ENCODE results near the gene MAPK8.
A peak's percentile ranks its signal among the peaks of the same experiment; 100 is the strongest.

MAPK8 gene

DNA sequence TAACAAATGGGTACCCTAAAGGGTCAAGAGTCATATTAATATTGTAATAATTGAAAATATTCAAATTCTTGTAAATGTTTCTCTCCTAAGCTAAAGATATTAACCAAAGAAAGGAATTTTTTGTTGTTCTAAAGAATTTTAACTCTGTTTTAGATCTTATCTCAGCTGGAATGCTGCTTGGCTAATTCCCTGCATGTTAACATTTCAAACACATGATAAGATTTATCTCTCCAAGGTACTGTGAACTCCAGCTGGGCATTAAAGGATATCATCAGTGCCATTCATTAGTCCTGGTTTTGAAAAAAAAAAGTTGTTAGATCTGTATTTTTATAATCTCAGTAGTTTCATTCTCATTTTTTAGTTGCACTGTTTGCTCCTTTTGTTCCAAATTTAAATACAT lies 76.9 kb downstream of the MAPK8 start:
- Histone ChIP-seq H3K9me3 (ENCODE audit: insufficient read depth, low read depth, low read length) (no peaks in the 10 kb centered on the region), H3K27me3 (ENCODE audit: insufficient read depth, low read length) (no peaks in the 10 kb centered on the region), H3K4ac (ENCODE audit: low read depth, low read length) (no peak overlapping the region), H3K14ac (ENCODE audit: low read length) (no peak overlapping the region), H3K9ac (ENCODE audit: low read length) (no peak overlapping the region), H3K36me3 (ENCODE audit: control insufficient read depth in 1 of 2, insufficient read depth in 2 of 2, low read length in 2 of 2) (no peaks in the 10 kb centered on the region), H2BK12ac (ENCODE audit: low read length) (no peak overlapping the region), H4K91ac (ENCODE audit: low read depth, low read length) (no peak overlapping the region), H3K23ac (ENCODE audit: low read length) (no peak overlapping the region), H3K79me1 (ENCODE audit: low read length) (peaks cover 2% of the 10 kb centered on the region), H3K4me2 (ENCODE audit: low read length) (no peak overlapping the region), H3K4me3 (ENCODE audit: low read depth, low read length) (no peak overlapping the region), H2BK5ac (ENCODE audit: low read depth, low read length, poor library complexity) (no peak overlapping the region), H2BK120ac (ENCODE audit: insufficient read depth, low read length, poor library complexity) (no peak overlapping the region), H3K4me1 (ENCODE audit: control insufficient read depth in 1 of 2, insufficient read depth in 2 of 2, low read length in 2 of 2) (peaks cover 3 to 4% of the 10 kb centered on the region in 2 experiments), H3K79me2 (ENCODE audit: control insufficient read depth, insufficient read depth, low read length, poor library complexity) (no peaks in the 10 kb centered on the region), H2AK5ac (ENCODE audit: low read length) (no peak overlapping the region), H4K12ac (ENCODE audit: low read depth, low read length) (no peak overlapping the region), H2AFZ (ENCODE audit: insufficient read depth, low read length, poor library complexity) (no peak overlapping the region), H3K27ac (ENCODE audit: low read depth, low read length) (no peak overlapping the region), H3K18ac (ENCODE audit: low read length) (no peak overlapping the region), H4K8ac (ENCODE audit: low read depth, low read length) (no peak overlapping the region)
- DNase-seq, result peak; percentile 41 to 89

DNA sequence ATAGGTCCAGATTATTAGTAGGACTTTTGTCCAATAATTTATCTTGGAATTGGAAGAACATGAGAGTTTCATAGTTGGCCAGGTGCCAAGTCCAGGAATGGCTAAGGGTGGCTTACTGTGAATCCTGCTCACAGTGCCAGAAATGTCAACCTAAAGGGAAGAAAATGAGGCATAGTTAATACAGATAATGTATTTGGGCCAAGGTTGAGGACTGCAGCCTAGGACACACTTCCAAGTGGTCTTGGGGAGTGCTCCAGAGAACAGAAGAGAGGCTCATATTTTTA lies 78.2 kb downstream of the MAPK8 start:
- no peaks in the 10 kb centered on the region for H3K9me3 ChIP-seq (ENCODE audit: insufficient read depth, low read depth, low read length)
- H3K4me1 ChIP-seq (ENCODE audit: control insufficient read depth in 1 of 2, insufficient read depth in 2 of 2, low read length in 2 of 2), result peaks cover 3 to 4% of the 10 kb centered on the region in 2 experiments
- H4K12ac ChIP-seq (ENCODE audit: low read depth, low read length), result no peak overlapping the region
- H3K79me2 ChIP-seq (ENCODE audit: control insufficient read depth, insufficient read depth, low read length, poor library complexity), result no peaks in the 10 kb centered on the region
- no peaks in the 10 kb centered on the region for H3K27me3 ChIP-seq (ENCODE audit: insufficient read depth, low read length)
- no peak overlapping the region for H3K23ac ChIP-seq (ENCODE audit: low read length)
- no peak overlapping the region for H4K8ac ChIP-seq (ENCODE audit: low read depth, low read length)
- H3K9ac ChIP-seq (ENCODE audit: low read length), result no peak overlapping the region
- H3K79me1 ChIP-seq (ENCODE audit: low read length), result peaks cover 2% of the 10 kb centered on the region
- no peak overlapping the region for H3K4me3 ChIP-seq (ENCODE audit: low read depth, low read length)
- no peak overlapping the region for H3K14ac ChIP-seq (ENCODE audit: low read length)
- no peak overlapping the region for H2BK5ac ChIP-seq (ENCODE audit: low read depth, low read length, poor library complexity)
- no peak overlapping the region for H3K18ac ChIP-seq (ENCODE audit: low read length)
- H2AFZ ChIP-seq (ENCODE audit: insufficient read depth, low read length, poor library complexity), result no peak overlapping the region
- H3K36me3 ChIP-seq (ENCODE audit: control insufficient read depth in 1 of 2, insufficient read depth in 2 of 2, low read length in 2 of 2), result no peaks in the 10 kb centered on the region
- no peak overlapping the region for H2AK5ac ChIP-seq (ENCODE audit: low read length)
- no peak overlapping the region for H2BK120ac ChIP-seq (ENCODE audit: insufficient read depth, low read length, poor library complexity)
- no peak overlapping the region for H3K4ac ChIP-seq (ENCODE audit: low read depth, low read length)
- H3K27ac ChIP-seq (ENCODE audit: low read depth, low read length), result no peak overlapping the region
- no peak overlapping the region for H3K4me2 ChIP-seq (ENCODE audit: low read length)
- no peak for DNase-seq
- H2BK12ac ChIP-seq (ENCODE audit: low read length), result no peak overlapping the region
- no peak overlapping the region for H4K91ac ChIP-seq (ENCODE audit: low read depth, low read length)

DNA sequence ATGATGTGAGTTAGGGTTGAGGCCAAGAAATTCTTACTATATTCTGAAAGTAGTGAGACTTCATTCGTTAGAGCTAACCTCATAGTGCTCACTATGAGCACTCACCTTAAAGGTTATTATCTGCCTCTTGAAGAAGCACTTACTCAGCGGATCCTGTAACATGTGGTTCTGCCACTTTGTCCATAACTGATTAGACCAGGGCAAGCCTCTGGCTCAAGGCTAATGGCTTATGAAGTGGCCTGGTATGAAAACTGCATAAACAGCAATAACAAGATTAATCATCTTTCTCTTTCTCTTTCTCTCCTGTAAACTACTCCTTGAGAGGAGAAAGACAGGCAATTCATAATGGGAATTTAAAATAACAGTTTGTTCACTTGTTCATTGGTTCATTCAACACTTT lies 82.8 kb downstream of the MAPK8 start:
- no peak overlapping the region for H3K4me2 ChIP-seq (ENCODE audit: low read length)
- H4K8ac ChIP-seq (ENCODE audit: low read depth, low read length), result no peak overlapping the region
- no peak for DNase-seq
- no peak overlapping the region for H3K9ac ChIP-seq (ENCODE audit: low read length)
- H3K18ac ChIP-seq (ENCODE audit: low read length), result no peak overlapping the region
- H2BK12ac ChIP-seq (ENCODE audit: low read length), result no peak overlapping the region
- H3K27me3 ChIP-seq (ENCODE audit: insufficient read depth, low read length), result no peaks in the 10 kb centered on the region
- no peak overlapping the region for H3K23ac ChIP-seq (ENCODE audit: low read length)
- no peaks in the 10 kb centered on the region for H3K9me3 ChIP-seq (ENCODE audit: insufficient read depth, low read depth, low read length)
- H2AFZ ChIP-seq (ENCODE audit: insufficient read depth, low read length, poor library complexity), result no peak overlapping the region
- no peaks in the 10 kb centered on the region for H3K79me1 ChIP-seq (ENCODE audit: low read length)
- no peak overlapping the region for H2BK120ac ChIP-seq (ENCODE audit: insufficient read depth, low read length, poor library complexity)
- H2BK5ac ChIP-seq (ENCODE audit: low read depth, low read length, poor library complexity), result no peak overlapping the region
- no peak overlapping the region for H3K14ac ChIP-seq (ENCODE audit: low read length)
- H3K36me3 ChIP-seq (ENCODE audit: control insufficient read depth in 1 of 2, insufficient read depth in 2 of 2, low read length in 2 of 2), result no peaks in the 10 kb centered on the region
- no CpG with 5 or more reads among the region's 2 CpGs for WGBS (ENCODE audit: extremely low coverage, insufficient coverage, insufficient read length)
- no peaks in the 10 kb centered on the region for H3K79me2 ChIP-seq (ENCODE audit: control insufficient read depth, insufficient read depth, low read length, poor library complexity)
- no peak overlapping the region for H3K4ac ChIP-seq (ENCODE audit: low read depth, low read length)
- H3K4me1 ChIP-seq (ENCODE audit: control insufficient read depth in 1 of 2, insufficient read depth in 2 of 2, low read length in 2 of 2), result no peaks in the 10 kb centered on the region
- no peak overlapping the region for H4K91ac ChIP-seq (ENCODE audit: low read depth, low read length)
- no peak overlapping the region for H3K27ac ChIP-seq (ENCODE audit: low read depth, low read length)
- H2AK5ac ChIP-seq (ENCODE audit: low read length), result no peak overlapping the region
- H4K12ac ChIP-seq (ENCODE audit: low read depth, low read length), result no peak overlapping the region
- no peak overlapping the region for H3K4me3 ChIP-seq (ENCODE audit: low read depth, low read length)

DNA sequence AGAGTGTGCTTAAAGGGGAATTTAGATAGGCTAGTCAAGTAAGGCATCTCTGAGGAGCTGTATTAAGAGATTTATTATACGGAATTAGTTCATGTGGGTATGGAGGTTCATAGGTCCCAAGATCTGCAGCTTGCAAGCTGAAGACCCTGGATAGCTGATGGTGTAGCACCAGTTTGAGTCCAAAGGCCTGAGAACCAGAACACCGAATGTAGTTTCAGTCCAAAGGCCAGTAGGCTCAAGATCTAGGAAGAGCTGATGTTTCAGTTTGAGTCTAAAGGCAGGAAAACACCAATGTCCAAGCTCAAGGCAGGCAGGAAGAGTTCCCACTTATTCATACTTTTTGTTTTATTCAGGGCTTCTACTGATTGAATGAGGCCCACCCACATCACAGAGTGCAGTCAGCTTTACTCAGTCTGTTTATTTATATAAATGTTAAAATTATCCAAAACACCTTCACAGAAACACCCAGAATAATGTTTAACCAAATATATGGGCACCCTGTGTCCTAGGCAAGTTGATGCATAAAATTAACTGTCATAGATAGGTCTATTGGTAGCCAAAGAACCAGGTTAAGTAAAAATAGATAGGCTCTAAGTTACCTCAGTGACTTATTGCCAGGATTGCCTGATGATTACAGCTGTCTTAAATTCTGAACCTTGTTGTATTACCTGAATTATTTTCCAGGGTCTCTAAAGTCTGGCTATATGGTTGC lies 83.5 kb downstream of the MAPK8 start:
- H4K8ac ChIP-seq (ENCODE audit: low read depth, low read length), result no peak overlapping the region
- no peak overlapping the region for H3K9ac ChIP-seq (ENCODE audit: low read length)
- H3K23ac ChIP-seq (ENCODE audit: low read length), result no peak overlapping the region
- DNase-seq, result no peak
- no peak overlapping the region for H2BK5ac ChIP-seq (ENCODE audit: low read depth, low read length, poor library complexity)
- no peaks in the 10 kb centered on the region for H3K27me3 ChIP-seq (ENCODE audit: insufficient read depth, low read length)
- H3K27ac ChIP-seq (ENCODE audit: low read depth, low read length), result no peak overlapping the region
- H3K4ac ChIP-seq (ENCODE audit: low read depth, low read length), result no peak overlapping the region
- no peak overlapping the region for H2AFZ ChIP-seq (ENCODE audit: insufficient read depth, low read length, poor library complexity)
- H2BK120ac ChIP-seq (ENCODE audit: insufficient read depth, low read length, poor library complexity), result no peak overlapping the region
- no peak overlapping the region for H2AK5ac ChIP-seq (ENCODE audit: low read length)
- no peaks in the 10 kb centered on the region for H3K4me1 ChIP-seq (ENCODE audit: control insufficient read depth in 1 of 2, insufficient read depth in 2 of 2, low read length in 2 of 2)
- H4K91ac ChIP-seq (ENCODE audit: low read depth, low read length), result no peak overlapping the region
- H3K79me2 ChIP-seq (ENCODE audit: control insufficient read depth, insufficient read depth, low read length, poor library complexity), result no peaks in the 10 kb centered on the region
- H4K12ac ChIP-seq (ENCODE audit: low read depth, low read length), result no peak overlapping the region
- no peak overlapping the region for H3K4me2 ChIP-seq (ENCODE audit: low read length)
- H3K14ac ChIP-seq (ENCODE audit: low read length), result no peak overlapping the region
- no peaks in the 10 kb centered on the region for H3K9me3 ChIP-seq (ENCODE audit: insufficient read depth, low read depth, low read length)
- H3K79me1 ChIP-seq (ENCODE audit: low read length), result no peaks in the 10 kb centered on the region
- H3K4me3 ChIP-seq (ENCODE audit: low read depth, low read length), result no peak overlapping the region
- no CpG with 5 or more reads among the region's 2 CpGs for WGBS (ENCODE audit: extremely low coverage, insufficient coverage, insufficient read length)
- no peak overlapping the region for H3K18ac ChIP-seq (ENCODE audit: low read length)
- H3K36me3 ChIP-seq (ENCODE audit: control insufficient read depth in 1 of 2, insufficient read depth in 2 of 2, low read length in 2 of 2), result no peaks in the 10 kb centered on the region
- no peak overlapping the region for H2BK12ac ChIP-seq (ENCODE audit: low read length)
